H54 (cell line): ENCODE results near the gene MTARC1.

Source experiments
- DNase-seq: peaks from one replicate; pipeline ENCODE4 v3.0.0; 2011; ENCODE audit warnings: low spot score, mixed read lengths; ENCODE audit not compliant: insufficient read length
- FAIRE-seq: peaks from 3 replicates; lab custom pipeline; 2011; peaks lifted over from hg19 to GRCh38; lab: Jason Lieb, UNC
- POLR2A ChIP-seq: IDR thresholded peaks from 2 replicates; pipeline ENCODE4 v1.6.1; 2011; ENCODE audit warnings: low read depth, mild to moderate bottlenecking, low read length

MTARC1 gene

GRCh38 chr1:220824031-220824989 is 37.6 kb downstream of the MTARC1 start:
- DNase-seq (no peak), FAIRE-seq (no peak)

GRCh38 chr1:220825819-220826551 is 39.3 kb downstream of the MTARC1 start:
- FAIRE-seq (no peak), DNase-seq (no peak)
- no peak for TF ChIP-seq POLR2A

More at GRCh38 chr1:220824031-220824989, 37.6 kb downstream of the MTARC1 start:
- TF ChIP-seq POLR2A: no peak

- TF ChIP-seq POLR2A: no peak
- DNase-seq: no peak
- FAIRE-seq: no peak
Measured at GRCh38 chr1:220826729-220827128, 40.0 kb downstream of the MTARC1 start.

GRCh38 chr1:220827445-220828178 is 40.9 kb downstream of the MTARC1 start:
- DNase-seq: no peak
- TF ChIP-seq POLR2A: no peak
- FAIRE-seq: no peak

GRCh38 chr1:220828179-220828490 is 41.4 kb downstream of the MTARC1 start:
- DNase-seq: no peak
- no peak for TF ChIP-seq POLR2A
- no peak for FAIRE-seq

GRCh38 chr1:220828950-220829586 is 42.4 kb downstream of the MTARC1 start:
- FAIRE-seq (no peak), DNase-seq (no peak)
- TF ChIP-seq POLR2A: no peak

GRCh38 chr1:220833436-220833835 is 46.7 kb downstream of the MTARC1 start:
- FAIRE-seq (no peak), DNase-seq (no peak)
- no peak for TF ChIP-seq POLR2A

GRCh38 chr1:220834155-220834870 is 47.6 kb downstream of the MTARC1 start:
- DNase-seq: no peak
- no peak for TF ChIP-seq POLR2A
- FAIRE-seq: no peak
